Aorta (tissue), 5 donors: ENCODE results near the gene STX8. TPM values are rescaled to one million over a fixed set of nuclear protein-coding genes. Genes with fewer than 3 reads are reported as not detected.

ENCODE experiments used
- ATAC-seq: fragments of 200-7000 bp; cut with Tn5 transposase; one replicate; pipeline ENCODE4 v1.9.1; 2022; ENCODE audit warnings: moderate library complexity; ENCODE audit not compliant: low FRiP score
- DNase-seq, 2 donors: peaks; one replicate each; pipeline ENCODE4 v3.0.0-alpha.2; 2020
- H3K27ac ChIP-seq, 2 donors: one replicate each; pipeline ENCODE4 v1.5.1; 2013; ENCODE audit warnings: low read length in 2 of 2, mild to moderate bottlenecking in 2 of 2, moderate library complexity in 2 of 2, control low read depth in 1 of 2, inconsistent platforms in 1 of 2, low read depth in 1 of 2
- H3K27me3 ChIP-seq, 2 donors: one replicate each; pipeline ENCODE4 v1.6.1; 2013; ENCODE audit warnings: control low read depth in 1 of 2, low read length in 1 of 2, mild to moderate bottlenecking in 1 of 2, moderate library complexity in 1 of 2; ENCODE audit not compliant: insufficient read depth in 2 of 2, control insufficient read depth in 1 of 2
- H3K36me3 ChIP-seq, 2 donors: one replicate each; pipeline ENCODE4 v1.6.1; 2013; ENCODE audit warnings: control low read depth in 1 of 2, low read length in 1 of 2, mild to moderate bottlenecking in 1 of 2; ENCODE audit not compliant: insufficient read depth in 2 of 2, control insufficient read depth in 1 of 2
- H3K4me1 ChIP-seq, 2 donors: one replicate each; pipeline ENCODE4 v1.6.1; 2013; ENCODE audit warnings: low read length in 2 of 2, control low read depth in 1 of 2, mild to moderate bottlenecking in 1 of 2, moderate library complexity in 1 of 2; ENCODE audit not compliant: insufficient read depth in 2 of 2, control insufficient read depth in 1 of 2
- H3K4me3 ChIP-seq, 2 donors: one replicate each; pipeline ENCODE4 v1.5.1; 2013; ENCODE audit warnings: low read length in 2 of 2, control low read depth in 1 of 2, mild to moderate bottlenecking in 1 of 2
- H3K9me3 ChIP-seq: one replicate; pipeline ENCODE4 v1.6.1; 2013; ENCODE audit warnings: mild to moderate bottlenecking, low read length; ENCODE audit not compliant: control insufficient read depth
- WGBS, 2 donors: extraction: QIAGEN DNeasy Blood & Tissue Kit; methylation state at CpG; one replicate each; pipeline ENCODE4 v1.1.7; 2013; 5-methylcytosine and 5-hydroxymethylcytosine counted together
- intact Hi-C, 2 donors: fragments of 100-400 bp; cut with DNase I; formaldehyde crosslinking; loops; one replicate each; pipeline versions ENCODE4 v1.14.2 to v1.15.0; 2022
- polyA plus RNA-seq, 2 donors: library from polyadenylated mRNA; stranded (reverse); fragments of 200-250 nt; gene quantifications; one replicate each; pipeline ENCODE4 v1.2.3, GENCODE V29; 2013
- total RNA-seq, 2 donors: library from RNA; stranded (reverse); fragmentation: NEBNext Ultra II Directional; extraction: Animal tissue kit (Norgen Biotek cat#: 25700); gene quantifications; one replicate each; pipeline ENCODE4 v1.2.1, GENCODE V29; 2021
- donor health status: healthy with polysubstance abuse.
- donor health status: Bipolar disorder and iron deficiency.
- donor health status: DM: no; HTN: no; CAD: no.
- donor health status: DM: no; HTN: no; CAD: no.
- donor health status: DM: yes; HTN: yes; CAD: no.

The STX8 gene
- total and polyA plus RNA-seq, 4 donors, result 57.4 to 108 (median 68.5) TPM

DNA sequence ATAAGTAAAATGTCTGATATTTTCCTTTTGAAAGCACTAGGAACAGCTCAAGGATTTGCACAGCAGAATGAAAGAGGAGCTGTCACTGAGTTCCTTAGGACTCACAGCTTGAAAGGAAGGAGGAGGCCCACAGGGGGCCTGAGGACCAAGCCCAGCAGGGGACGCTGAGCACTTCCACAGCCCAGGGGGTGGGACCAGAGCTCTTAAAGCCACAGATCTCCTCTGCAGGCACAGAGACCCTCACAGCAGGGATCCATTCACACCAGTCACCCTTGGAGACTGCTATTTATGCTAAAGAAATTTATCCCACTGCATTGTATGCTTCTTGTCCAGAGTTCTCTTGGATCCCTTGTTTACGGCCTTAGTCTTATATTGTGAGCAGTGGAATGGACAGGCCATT, 253.3 kb downstream of the STX8 start:
- no peaks in the 10 kb centered on the region for H3K36me3 ChIP-seq
- no peak for ATAC-seq

DNA sequence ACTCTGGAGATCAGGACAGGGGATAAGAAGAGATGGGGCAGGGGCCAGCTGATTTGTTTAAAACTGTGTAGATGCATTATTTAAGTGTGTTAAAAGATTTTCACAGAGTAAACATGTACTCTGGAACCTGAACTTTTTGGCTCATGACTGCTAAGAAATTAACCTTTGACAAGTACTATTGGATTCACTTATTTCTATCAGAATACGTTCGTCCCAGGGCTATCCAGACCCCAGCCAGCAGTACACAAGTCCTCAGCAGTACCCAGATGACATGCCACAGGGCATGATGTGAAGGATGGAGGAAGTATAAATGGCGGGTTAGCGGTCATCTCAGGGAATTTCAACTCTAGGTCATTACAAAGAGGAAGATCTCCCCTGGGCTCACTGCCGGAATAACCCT, 253.7 kb downstream of the STX8 start:
- ATAC-seq (no peak), DNase-seq (no peak)
- H3K9me3 ChIP-seq, result no peaks in the 10 kb centered on the region
- H3K4me3 ChIP-seq, result no peak overlapping the region
- intact Hi-C loops, result loop anchor here in 1 of 2 donors (5.0 kb wide), 1 partner anchor 175 kb away; no protein-coding TSS in a partner anchor
- WGBS, 2 donors, result 80 to 86% methylated on average over 5 of the region's 5 CpGs
- H3K36me3 ChIP-seq, result no peaks in the 10 kb centered on the region
- H3K27me3 ChIP-seq, result no peaks in the 10 kb centered on the region
- no peaks in the 10 kb centered on the region for H3K4me1 ChIP-seq
- H3K27ac ChIP-seq, result no peak overlapping the region

More for the DNA sequence above, 253.3 kb downstream of the STX8 start:
- no peak overlapping the region for H3K4me3 ChIP-seq
- no peaks in the 10 kb centered on the region for H3K27me3 ChIP-seq
- intact Hi-C loops, result loop anchor here in 1 of 2 donors (5.0 kb wide), 1 partner anchor 175 kb away; no protein-coding TSS in a partner anchor
- no peak overlapping the region for H3K27ac ChIP-seq
- no peaks in the 10 kb centered on the region for H3K9me3 ChIP-seq
- no peak for DNase-seq
- H3K4me1 ChIP-seq, result no peaks in the 10 kb centered on the region
- WGBS, 2 donors, result 76 to 78% methylated on average over 2 of the region's 2 CpGs

DNA sequence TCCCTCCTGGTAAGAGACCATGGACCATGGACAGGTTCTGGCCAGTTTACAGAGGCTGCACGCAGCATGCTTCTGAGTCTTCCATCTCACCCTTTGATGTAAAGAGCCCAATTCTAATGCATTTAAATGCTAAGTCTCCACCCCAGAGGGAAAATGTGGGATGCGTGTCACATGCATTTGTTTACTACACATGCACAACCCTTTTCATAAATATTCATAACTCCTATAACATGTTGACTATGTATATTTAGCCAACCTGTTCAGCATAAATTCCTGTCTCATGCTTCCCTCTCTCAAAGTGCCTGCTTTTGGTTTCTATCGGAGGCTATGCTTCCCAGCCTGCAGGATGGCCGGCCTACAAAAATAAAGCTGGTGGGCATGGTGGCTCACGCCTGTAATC, 260.3 kb downstream of the STX8 start:
- ATAC-seq (no peak), DNase-seq (no peak)
- Histone ChIP-seq H3K36me3 (no peaks in the 10 kb centered on the region), H3K4me3 (no peak overlapping the region), H3K27ac (no peak overlapping the region), H3K27me3 (no peaks in the 10 kb centered on the region), H3K9me3 (no peaks in the 10 kb centered on the region), H3K4me1 (no peaks in the 10 kb centered on the region)
- intact Hi-C loops, result no loop called here
- 98 to 99% methylated on average over 5 of the region's 5 CpGs for WGBS, 2 donors

DNA sequence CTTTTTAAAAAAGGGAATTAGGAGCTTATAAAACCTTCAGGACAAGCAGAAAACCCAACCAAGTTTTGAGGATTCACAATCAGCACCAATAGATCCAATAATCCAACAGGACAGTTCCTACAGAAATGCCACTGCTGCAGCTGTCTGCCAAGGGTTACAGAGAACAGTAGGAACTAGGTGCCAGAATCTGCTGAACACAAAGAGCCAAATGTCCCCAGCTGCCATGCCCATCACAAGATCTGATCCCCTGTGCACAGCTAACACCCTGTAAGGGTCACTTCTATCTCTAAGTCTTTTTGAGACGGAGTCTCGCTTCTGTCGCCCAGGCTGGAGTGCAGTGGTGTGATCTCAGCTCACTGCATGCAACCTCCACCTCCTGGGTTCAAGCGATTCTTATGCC, 262.3 kb downstream of the STX8 start:
- no peak overlapping the region for H3K27ac ChIP-seq
- DNase-seq (no peak), ATAC-seq (no peak)
- H3K4me1 ChIP-seq, result no peaks in the 10 kb centered on the region
- H3K36me3 ChIP-seq, result no peaks in the 10 kb centered on the region
- H3K4me3 ChIP-seq, result no peak overlapping the region
- H3K27me3 ChIP-seq, result no peaks in the 10 kb centered on the region
- intact Hi-C loops, result no loop called here
- whole genome bisulfite sequencing, 2 donors, result 97 to 98% methylated on average over 4 of the region's 4 CpGs
- H3K9me3 ChIP-seq, result no peaks in the 10 kb centered on the region

DNA sequence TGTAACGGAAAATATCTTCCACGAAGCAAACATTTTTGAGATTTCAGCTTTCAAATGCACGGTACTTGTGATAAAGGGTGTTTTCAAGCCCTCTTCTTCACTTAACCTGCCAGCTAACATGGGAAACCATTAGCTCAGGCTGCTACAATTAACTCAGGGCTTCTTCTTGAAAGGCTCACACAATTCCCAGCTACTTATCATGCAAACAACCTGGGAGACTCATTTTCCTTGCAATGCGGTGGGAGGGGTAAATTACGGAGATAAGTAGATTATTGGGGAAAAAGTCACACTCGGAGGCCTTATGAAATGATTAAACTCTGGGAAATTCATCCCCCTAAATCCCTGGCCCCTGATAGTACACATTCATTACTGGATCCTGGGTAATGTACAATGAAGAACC, 266.4 kb downstream of the STX8 start:
- 91 to 92% methylated on average over 6 of the region's 6 CpGs for WGBS, 2 donors
- DNase-seq, result no peak
- ATAC-seq, result no peak
- Histone ChIP-seq H3K36me3 (no peaks in the 10 kb centered on the region), H3K27me3 (no peaks in the 10 kb centered on the region), H3K9me3 (no peaks in the 10 kb centered on the region), H3K27ac (no peak overlapping the region), H3K4me1 (no peaks in the 10 kb centered on the region), H3K4me3 (no peak overlapping the region)
- intact Hi-C loops, result no loop called here

DNA sequence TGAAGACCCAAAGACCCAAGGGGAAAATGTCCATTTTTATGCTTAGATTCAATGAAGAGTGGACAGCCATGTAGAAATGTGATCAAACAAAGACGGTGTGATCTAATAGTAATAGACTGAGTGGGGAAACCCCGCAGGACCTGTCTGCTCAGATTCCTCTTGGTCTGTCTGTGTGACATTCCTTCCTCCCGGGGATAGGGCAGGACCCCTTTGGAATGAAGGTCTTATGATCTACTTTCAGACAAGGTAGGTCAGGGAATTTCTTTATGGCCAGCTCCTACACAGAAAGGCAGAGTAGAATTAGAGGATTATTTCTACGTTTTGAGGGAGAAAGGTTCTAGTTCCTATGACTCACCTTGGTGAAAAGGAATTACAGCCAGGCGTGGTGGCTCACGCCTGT, 267.6 kb downstream of the STX8 start:
- ATAC-seq, result no peak

DNA sequence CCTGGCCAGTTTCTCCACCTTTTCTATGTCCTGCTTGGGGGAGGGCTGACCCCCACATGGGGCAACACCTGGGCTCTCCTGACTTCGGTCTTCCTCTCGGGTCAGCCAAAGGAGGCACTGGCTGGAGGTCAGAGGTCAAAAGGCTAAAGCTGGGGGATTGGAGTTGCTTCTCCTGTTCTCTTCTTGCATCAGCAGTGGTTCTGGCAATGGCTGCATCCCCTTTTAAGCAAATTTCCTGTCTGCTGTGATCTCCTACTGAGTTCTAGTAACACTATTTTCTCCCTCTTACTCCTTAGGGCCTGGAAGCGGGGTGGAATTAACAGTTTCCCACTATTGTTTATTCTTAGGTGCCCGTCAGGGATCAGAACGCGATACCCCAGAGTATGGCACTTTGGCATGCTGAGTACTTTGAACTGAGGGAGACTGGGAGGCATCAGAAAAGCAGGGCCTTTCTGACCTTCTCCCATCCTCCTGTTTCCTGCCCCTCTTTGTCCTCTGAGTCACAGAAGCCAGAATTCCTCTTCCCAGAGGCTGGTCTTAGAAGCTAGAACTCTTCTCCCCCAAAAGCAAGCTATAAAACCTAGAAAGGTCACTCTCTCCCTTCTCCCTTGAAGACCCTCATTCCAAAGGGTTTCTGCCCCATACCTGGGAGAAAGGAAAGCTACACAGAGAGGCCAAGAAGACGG, 268.2 kb downstream of the STX8 start:
- DNase-seq (no peak), ATAC-seq (no peak)
- no peak overlapping the region for H3K4me3 ChIP-seq
- H3K27me3 ChIP-seq, result no peaks in the 10 kb centered on the region
- H3K4me1 ChIP-seq, result no peaks in the 10 kb centered on the region
- no peaks in the 10 kb centered on the region for H3K36me3 ChIP-seq
- no peaks in the 10 kb centered on the region for H3K9me3 ChIP-seq
- WGBS, 2 donors, result 87 to 91% methylated on average over 7 of the region's 7 CpGs
- H3K27ac ChIP-seq, result no peak overlapping the region
- intact Hi-C loops, result no loop called here

More for the DNA sequence above, 267.6 kb downstream of the STX8 start:
- H3K4me3 ChIP-seq, result no peak overlapping the region
- intact Hi-C loops, result no loop called here
- no peaks in the 10 kb centered on the region for H3K27me3 ChIP-seq
- H3K36me3 ChIP-seq, result no peaks in the 10 kb centered on the region
- DNase-seq, result no peak
- WGBS, 2 donors, result 94 to 96% methylated on average over 6 of the region's 6 CpGs
- no peaks in the 10 kb centered on the region for H3K9me3 ChIP-seq
- H3K4me1 ChIP-seq, result no peaks in the 10 kb centered on the region
- H3K27ac ChIP-seq, result no peak overlapping the region

DNA sequence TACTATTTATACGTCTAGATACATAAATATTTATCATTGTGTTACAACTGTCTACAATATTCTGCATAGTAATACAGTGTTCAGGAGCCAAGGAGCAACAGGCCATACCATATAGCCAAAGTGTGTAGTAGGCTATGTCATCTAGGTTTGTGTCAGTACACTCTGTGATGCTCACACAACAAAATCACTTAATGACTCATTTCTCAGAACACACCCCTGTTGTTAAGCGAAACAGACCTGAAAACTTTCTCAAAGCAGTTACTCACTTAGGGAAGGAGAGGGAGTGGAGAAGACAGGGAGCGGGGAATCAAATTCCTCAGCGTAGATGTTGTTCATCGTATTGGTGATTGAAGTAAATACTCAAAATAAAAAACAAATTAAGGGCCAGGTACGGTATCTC, 269.5 kb downstream of the STX8 start:
- ATAC-seq (no peak), DNase-seq (no peak)
- Histone ChIP-seq H3K36me3 (no peaks in the 10 kb centered on the region), H3K27ac (no peak overlapping the region), H3K27me3 (no peaks in the 10 kb centered on the region), H3K4me3 (no peak overlapping the region), H3K9me3 (no peaks in the 10 kb centered on the region), H3K4me1 (no peaks in the 10 kb centered on the region)
- 88 to 95% methylated on average over 6 of the region's 6 CpGs for WGBS, 2 donors
- intact Hi-C loops, result no loop called here

DNA sequence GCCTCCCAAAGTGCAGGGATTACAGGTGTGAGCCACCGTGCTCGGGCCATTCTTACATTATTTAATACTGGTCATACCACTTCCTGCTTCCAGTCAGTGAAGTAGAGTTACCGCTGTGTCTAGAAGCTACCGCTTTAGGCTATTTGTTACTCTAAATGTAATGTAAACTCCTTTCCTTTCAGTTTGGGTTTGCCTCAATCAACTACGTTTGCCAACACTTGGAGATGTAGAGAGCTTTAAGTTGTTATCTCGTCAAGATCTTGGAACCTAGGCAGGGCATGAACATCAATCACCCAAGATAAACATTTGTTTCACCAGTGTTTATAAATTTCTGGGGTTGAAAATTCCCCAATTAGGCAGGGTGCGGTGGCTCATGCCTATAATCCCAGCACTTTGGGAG, 275.9 kb downstream of the STX8 start:
- intact Hi-C loops, result loop anchor here (10.0 kb wide), 3 partner anchors 95 to 185 kb away; no protein-coding TSS in a partner anchor
- Histone ChIP-seq H3K36me3 (no peaks in the 10 kb centered on the region), H3K4me1 (peaks cover 0 to 3% of the 10 kb centered on the region in 2 donors), H3K27ac (no peak overlapping the region), H3K9me3 (no peaks in the 10 kb centered on the region), H3K27me3 (no peaks in the 10 kb centered on the region), H3K4me3 (no peak overlapping the region)
- WGBS, 2 donors, result 67 to 73% methylated on average over 7 of the region's 7 CpGs
- ATAC-seq (no peak), DNase-seq (no peak)
